ENCODE data around the gene GMPPB. TPM values are rescaled to one million over a fixed set of nuclear protein-coding genes. Genes with fewer than 3 reads are reported as not detected.

Gene GMPPB
- polyA plus RNA-seq, 3 donors = 14.7 to 17.6 (median 17.6) TPM

DNA sequence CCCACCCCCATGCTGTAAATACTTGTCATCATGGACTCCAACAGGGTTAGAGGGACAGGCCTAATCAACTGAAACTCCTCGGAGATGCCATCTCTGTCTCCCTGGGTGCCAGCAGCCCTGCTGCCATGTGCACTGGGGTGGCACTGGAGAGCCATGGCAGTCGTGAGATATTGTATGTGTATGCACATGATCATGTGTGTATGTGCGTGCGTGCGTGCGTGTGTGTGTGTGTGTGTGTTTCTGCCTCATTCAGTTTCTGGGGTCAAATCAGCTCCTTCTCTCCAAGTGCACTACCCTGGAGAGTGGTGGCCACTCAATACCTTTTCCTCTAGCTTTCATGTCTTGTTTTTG lies 52.8 kb downstream of the GMPPB start:
- Mint-ChIP-seq H3K27ac (no peak overlapping the region), H3K27me3 (ENCODE audit: low read depth in 3 of 3) (peaks cover 9 to 11% (median 10%) of the 10 kb centered on the region in 3 donors), H3K9me3 (peaks cover 0 to 10% (median 3%) of the 10 kb centered on the region in 7 donors), H3K36me3 (peaks cover 4 to 6% of the 10 kb centered on the region in 2 donors), H3K4me1 (peaks cover 24% of the 10 kb centered on the region), H3K4me3 (no peak overlapping the region)
- Histone ChIP-seq H3K27me3 (ENCODE audit: control insufficient read depth in 2 of 2, insufficient read depth in 2 of 2, low read length in 2 of 2) (no peaks in the 10 kb centered on the region), H3K4me3 (replicated peaks in 1 of 3; ENCODE audit: low read depth in 2 of 3, low read length in 3 of 3) (no peak overlapping the region), H3K79me2 (ENCODE audit: insufficient read depth, low read length) (peaks cover 13% of the 10 kb centered on the region), H3K36me3 (replicated peaks in 1 of 2; ENCODE audit: control insufficient read depth in 1 of 2, insufficient read depth in 2 of 2, low read length in 2 of 2) (peaks cover 4% of the 10 kb centered on the region in 2 donors), H3K4me2 (replicated peaks; ENCODE audit: extremely low read depth, low read length, poor library complexity, severe bottlenecking) (no peak overlapping the region), H3K27ac (ENCODE audit: low read depth in 1 of 2, low read length in 2 of 2) (no peak overlapping the region), H3K9ac (ENCODE audit: insufficient read depth, low read length, poor library complexity, severe bottlenecking) (no peak overlapping the region), H3K9me3 (replicated peaks in 1 of 2; ENCODE audit: control insufficient read depth in 1 of 2, insufficient read depth in 1 of 2, low read length in 2 of 2) (peaks cover 0 to 6% of the 10 kb centered on the region in 2 donors), H2AFZ (ENCODE audit: insufficient read depth, low read depth, low read length, poor library complexity, severe bottlenecking) (no peak overlapping the region), H3K4me1 (ENCODE audit: control insufficient read depth in 1 of 2, insufficient read depth in 2 of 2, low read length in 2 of 2) (peaks cover 17 to 21% of the 10 kb centered on the region in 2 donors), H4K20me1 (ENCODE audit: insufficient read depth, low read length) (peaks cover 20% of the 10 kb centered on the region)
- WGBS (ENCODE audit: insufficient coverage) = no CpG with 5 or more reads among the region's 6 CpGs
- intact Hi-C loops (cut with micrococcal nuclease) = loop anchor here (5.0 to 10.0 kb wide), 3 partner anchors 54 to 199 kb away; partner anchors contain the start of genes GMPPB (in 2 of the 2) and DAG1 (in 1 of the 2)
- TF ChIP-seq, protein P1, sequence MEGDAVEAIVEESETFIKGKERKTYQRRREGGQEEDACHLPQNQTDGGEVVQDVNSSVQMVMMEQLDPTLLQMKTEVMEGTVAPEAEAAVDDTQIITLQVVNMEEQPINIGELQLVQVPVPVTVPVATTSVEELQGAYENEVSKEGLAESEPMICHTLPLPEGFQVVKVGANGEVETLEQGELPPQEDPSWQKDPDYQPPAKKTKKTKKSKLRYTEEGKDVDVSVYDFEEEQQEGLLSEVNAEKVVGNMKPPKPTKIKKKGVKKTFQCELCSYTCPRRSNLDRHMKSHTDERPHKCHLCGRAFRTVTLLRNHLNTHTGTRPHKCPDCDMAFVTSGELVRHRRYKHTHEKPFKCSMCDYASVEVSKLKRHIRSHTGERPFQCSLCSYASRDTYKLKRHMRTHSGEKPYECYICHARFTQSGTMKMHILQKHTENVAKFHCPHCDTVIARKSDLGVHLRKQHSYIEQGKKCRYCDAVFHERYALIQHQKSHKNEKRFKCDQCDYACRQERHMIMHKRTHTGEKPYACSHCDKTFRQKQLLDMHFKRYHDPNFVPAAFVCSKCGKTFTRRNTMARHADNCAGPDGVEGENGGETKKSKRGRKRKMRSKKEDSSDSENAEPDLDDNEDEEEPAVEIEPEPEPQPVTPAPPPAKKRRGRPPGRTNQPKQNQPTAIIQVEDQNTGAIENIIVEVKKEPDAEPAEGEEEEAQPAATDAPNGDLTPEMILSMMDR (IDR thresholded peaks at IDR 0.05) = no peak
- DNase-seq = no peak

Small RNAs within 50 kb of the gene (small RNA-seq; reads per million reads assigned to genes)
- not detected for gene AMIGO3 (ENCODE audit: insufficient read length, low read depth)
- not detected for gene COX6CP14 (ENCODE audit: insufficient read length, low read depth)

Other genes starting within 250 kb of the GMPPB start
- not detected for gene BSN, start 169.5 kb downstream of the GMPPB start, polyA plus RNA-seq
- gene APEH, start 49.6 kb downstream of the GMPPB start, polyA plus RNA-seq = 100 to 1,000 TPM in 1 of 3 donors, 10 to 100 TPM in 2; 66.1 to 105 (median 92.6) TPM
- 10 to 100 TPM in 1 of 3 donors, under 1 TPM in 1, not detected in 1; 0.28 to 17.8 TPM for gene MST1, start 34.5 kb downstream of the GMPPB start, polyA plus RNA-seq
- gene RNF123, start 34.4 kb downstream of the GMPPB start, polyA plus RNA-seq = 10 to 100 TPM; 11.1 to 46.2 (median 15.7) TPM
- under 1 TPM in 1 of 3 donors, not detected in 2; 0.96 TPM for gene AMIGO3, start 4.3 kb downstream of the GMPPB start, polyA plus RNA-seq
- gene IP6K1, start 62.6 kb upstream of the GMPPB start, polyA plus RNA-seq = 10 to 100 TPM; 15.8 to 27.1 (median 16.1) TPM
- not detected for gene CDHR4, start 75.9 kb upstream of the GMPPB start, polyA plus RNA-seq
- gene INKA1, start 79.3 kb upstream of the GMPPB start, polyA plus RNA-seq = 1 to 10 TPM in 2 of 3 donors, under 1 TPM in 1; 0.43 to 1.3 (median 1.3) TPM
- gene UBA7, start 90.0 kb upstream of the GMPPB start, polyA plus RNA-seq = 100 to 1,000 TPM in 1 of 3 donors, 10 to 100 TPM in 2; 39.1 to 399 (median 43.7) TPM
- 1 to 10 TPM in 1 of 3 donors, under 1 TPM in 2; 0.68 to 1.1 (median 0.95) TPM for gene TRAIP, start 132.6 kb upstream of the GMPPB start, polyA plus RNA-seq
- under 1 TPM in 2 of 3 donors, not detected in 1; 0.03 to 0.10 TPM for gene CAMKV, start 146.0 kb upstream of the GMPPB start, polyA plus RNA-seq
- gene MST1R, start 179.9 kb upstream of the GMPPB start, polyA plus RNA-seq = under 1 TPM in 1 of 3 donors, not detected in 2; 0.25 TPM
- 1 to 10 TPM; 5.4 to 6.6 (median 6.1) TPM for gene MON1A, start 205.9 kb upstream of the GMPPB start, polyA plus RNA-seq
- 100 to 1,000 TPM in 1 of 3 donors, 10 to 100 TPM in 2; 11.3 to 137 (median 17.8) TPM for gene RBM6, start 216.2 kb upstream of the GMPPB start, polyA plus RNA-seq

Data from CD14-positive monocyte (primary cell).